Measurements from ENCODE around the gene REG4. TPM values are rescaled to one million over a fixed set of nuclear protein-coding genes. Genes with fewer than 3 reads are reported as not detected.

REG4 gene
- total and polyA plus RNA-seq, 2 of the 4 experiments (the other 2 are of a cell fraction): not detected

- Histone ChIP-seq H3K9me1 (ENCODE audit: insufficient read depth, low read length) (no peaks in the 10 kb centered on the region), H2AFZ (replicated peaks; ENCODE audit: low read length, poor library complexity) (no peak overlapping the region), H2BK120ac (ENCODE audit: low read depth, low read length) (peak overlapping the region; percentile 28; the same call in 1 of the 2 replicates), H3K27ac (ENCODE audit: insufficient read depth, low read length) (no peak overlapping the region), H2BK20ac (ENCODE audit: low read depth, low read length) (peak overlapping the region; percentile 68; the same call in 1 of the 2 replicates), H3K9me3 (ENCODE audit: control insufficient read depth, insufficient read depth, low read length) (no peaks in the 10 kb centered on the region), H4K8ac (ENCODE audit: low read depth in 2 of 2, low read length in 2 of 2) (peak overlapping the region in 1 of 2 experiments; percentile 44; a peak in 1 of 4 replicates), H3K4me1 (ENCODE audit: control insufficient read depth, insufficient read depth, low read length) (0 out of 2 replicates have a peak, but pooled peaks cover 3% of the 10 kb centered on the region), H2AK9ac (replicated peaks; ENCODE audit: low read depth, low read length, poor library complexity) (no peak overlapping the region), H3K56ac (ENCODE audit: extremely low read depth, insufficient read depth, low read length) (no peak overlapping the region), H3K79me1 (ENCODE audit: low read depth in 1 of 2, low read length in 2 of 2) (no peaks in the 10 kb centered on the region), H4K5ac (ENCODE audit: low read depth, low read length) (no peak overlapping the region), H3K4me2 (ENCODE audit: low read depth, low read length) (peak overlapping the region; percentile 46; the same call in 1 of the 2 replicates), H3K27me3 (ENCODE audit: control insufficient read depth, insufficient read depth, low read length) (peaks cover 12% of the 10 kb centered on the region), H4K91ac (ENCODE audit: insufficient read depth, low read depth, low read length) (no peak overlapping the region), H3K9ac (ENCODE audit: low read depth, low read length) (no peak overlapping the region), H3K4me3 (ENCODE audit: insufficient read depth, low read depth, low read length) (no peak overlapping the region), H3K14ac (replicated peaks; ENCODE audit: low read depth, low read length) (no peak overlapping the region), H3K36me3 (ENCODE audit: control insufficient read depth, insufficient read depth, low read length) (no peaks in the 10 kb centered on the region), H2BK5ac (ENCODE audit: low read depth, low read length, poor library complexity, severe bottlenecking) (no peak overlapping the region), H2AK5ac (ENCODE audit: low read depth, low read length) (no peak overlapping the region), H3K4ac (ENCODE audit: low read depth, low read length) (no peak overlapping the region), H2BK15ac (ENCODE audit: low read depth, low read length) (no peak overlapping the region; the same call in 2 of the 3 replicates), H3K23ac (ENCODE audit: low read depth, low read length) (no peak overlapping the region), H4K20me1 (ENCODE audit: insufficient read depth, low read length) (no peaks in the 10 kb centered on the region), H3K18ac (ENCODE audit: low read depth, low read length) (no peak overlapping the region)
- no CpG with 5 or more reads among the region's 6 CpGs for WGBS, 2 experiments (ENCODE audit: extremely low coverage in 2 of 2, insufficient read length in 1 of 2)
- no TSS peak for BruUV-seq (replicated peaks)
- DNase-seq (peak; percentile 69), ATAC-seq (ENCODE audit: low read depth) (peak; percentile 91)
- CTCF ChIA-PET: interaction anchor here (0.7 to 1.8 kb wide), 13 partner anchors 13 to 138 kb away, joined by 3 to 6 read pairs (median 4); no protein-coding TSS in a partner anchor
- POLR2A ChIA-PET (ENCODE audit: unreplicated experiment): no interaction called here
- intact Hi-C loops (cut with micrococcal nuclease) (loop anchor here (2.0 to 5.0 kb wide), 3 partner anchors 62 to 133 kb away; no protein-coding TSS in a partner anchor), dilution Hi-C loops (cut with HindIII; ENCODE audit: low sequenced_read_pairs, unreplicated experiment) (no loop called here), in situ Hi-C loops (cut with MboI; ENCODE audit: low sequenced_read_pairs) (no loop called here)
- TF ChIP-seq USF2 (IDR thresholded peaks at IDR 0.05; ENCODE audit: low read depth, low read length) (no peak), POLR2A (IDR thresholded peaks at IDR 0.05; ENCODE audit: low read depth, low read length) (no peak), BHLHE40 (IDR thresholded peaks at IDR 0.05; ENCODE audit: low read depth, low read length) (no peak), FOS (IDR thresholded peaks at IDR 0.05; ENCODE audit: low read depth, low read length) (no peak), RFX5 (IDR thresholded peaks at IDR 0.05; ENCODE audit: low read depth, low read length) (no peak), SMC3 (IDR thresholded peaks at IDR 0.05; ENCODE audit: low read depth, low read length) (peak; percentile 83), CEBPB (IDR thresholded peaks at IDR 0.05; ENCODE audit: low read depth, low read length) (no peak), RCOR1 (IDR thresholded peaks at IDR 0.05; ENCODE audit: insufficient replicate concordance, low read length) (no peak), CHD1 (IDR thresholded peaks at IDR 0.05; ENCODE audit: low read depth, low read length) (no peak), MAFK (IDR thresholded peaks at IDR 0.05; ENCODE audit: low read depth, low read length) (no peak), MXI1 (IDR thresholded peaks at IDR 0.05; ENCODE audit: borderline replicate concordance, low read depth, low read length) (no peak), RAD21 (IDR thresholded peaks at IDR 0.05; ENCODE audit: low read length) (peak; percentile 87), NFE2L2 (IDR thresholded peaks at IDR 0.05; ENCODE audit: low read depth, low read length) (no peak), MAZ (IDR thresholded peaks at IDR 0.05; ENCODE audit: borderline replicate concordance, low read depth, low read length) (no peak)
- TF ChIP-seq, protein P1, sequence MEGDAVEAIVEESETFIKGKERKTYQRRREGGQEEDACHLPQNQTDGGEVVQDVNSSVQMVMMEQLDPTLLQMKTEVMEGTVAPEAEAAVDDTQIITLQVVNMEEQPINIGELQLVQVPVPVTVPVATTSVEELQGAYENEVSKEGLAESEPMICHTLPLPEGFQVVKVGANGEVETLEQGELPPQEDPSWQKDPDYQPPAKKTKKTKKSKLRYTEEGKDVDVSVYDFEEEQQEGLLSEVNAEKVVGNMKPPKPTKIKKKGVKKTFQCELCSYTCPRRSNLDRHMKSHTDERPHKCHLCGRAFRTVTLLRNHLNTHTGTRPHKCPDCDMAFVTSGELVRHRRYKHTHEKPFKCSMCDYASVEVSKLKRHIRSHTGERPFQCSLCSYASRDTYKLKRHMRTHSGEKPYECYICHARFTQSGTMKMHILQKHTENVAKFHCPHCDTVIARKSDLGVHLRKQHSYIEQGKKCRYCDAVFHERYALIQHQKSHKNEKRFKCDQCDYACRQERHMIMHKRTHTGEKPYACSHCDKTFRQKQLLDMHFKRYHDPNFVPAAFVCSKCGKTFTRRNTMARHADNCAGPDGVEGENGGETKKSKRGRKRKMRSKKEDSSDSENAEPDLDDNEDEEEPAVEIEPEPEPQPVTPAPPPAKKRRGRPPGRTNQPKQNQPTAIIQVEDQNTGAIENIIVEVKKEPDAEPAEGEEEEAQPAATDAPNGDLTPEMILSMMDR (conservative IDR thresholded peaks at IDR 0.05; ENCODE audit: low read depth, low read length): peak; percentile 83
- TF ChIP-seq, protein P2, sequence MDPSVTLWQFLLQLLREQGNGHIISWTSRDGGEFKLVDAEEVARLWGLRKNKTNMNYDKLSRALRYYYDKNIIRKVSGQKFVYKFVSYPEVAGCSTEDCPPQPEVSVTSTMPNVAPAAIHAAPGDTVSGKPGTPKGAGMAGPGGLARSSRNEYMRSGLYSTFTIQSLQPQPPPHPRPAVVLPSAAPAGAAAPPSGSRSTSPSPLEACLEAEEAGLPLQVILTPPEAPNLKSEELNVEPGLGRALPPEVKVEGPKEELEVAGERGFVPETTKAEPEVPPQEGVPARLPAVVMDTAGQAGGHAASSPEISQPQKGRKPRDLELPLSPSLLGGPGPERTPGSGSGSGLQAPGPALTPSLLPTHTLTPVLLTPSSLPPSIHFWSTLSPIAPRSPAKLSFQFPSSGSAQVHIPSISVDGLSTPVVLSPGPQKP (IDR thresholded peaks at IDR 0.05; ENCODE audit: borderline replicate concordance, low read depth, low read length): no peak
These were observed 2.2 kb downstream of the REG4 start for GRCh38 chr1:119808972-119809550.
